GOT3 (cell line): ENCODE results near the gene MLX.
"Not testable (repeated sequence)": the region's sequence is repeated elsewhere in the genome, so short reads cannot be mapped to it uniquely, and the experiment has no call there.

Source experiments
- DNase-seq: peaks from one replicate; lab custom pipeline; 2025; ENCODE audit warnings: mixed read lengths; lab: John Stamatoyannopoulos, UW

MLX gene

GRCh38 chr17:42579794-42580551 lies 13.1 kb downstream of the MLX start:
- DNase-seq = no peak

- no peak for DNase-seq
These were observed 14.9 kb downstream of the MLX start for GRCh38 chr17:42581744-42582270.

DNA sequence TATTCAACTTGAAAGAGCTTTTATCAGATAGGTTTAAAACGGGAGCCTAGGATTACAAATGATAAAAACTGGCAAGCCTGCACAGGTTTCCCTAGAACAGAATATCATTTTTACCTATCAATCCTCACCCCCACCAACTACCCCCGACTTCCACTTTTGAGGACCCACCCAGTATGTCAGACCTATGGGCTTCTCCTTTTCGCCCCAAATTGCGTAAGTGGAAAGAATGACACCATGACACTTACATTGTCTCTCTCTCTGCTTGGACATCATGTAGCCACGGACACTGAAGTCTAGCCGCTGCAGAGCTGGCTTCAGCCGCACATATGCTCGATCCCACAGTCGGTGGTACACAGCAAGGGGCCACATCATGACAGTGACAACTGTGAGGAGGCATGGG lies 18.0 kb downstream of the MLX start:
- no peak for DNase-seq

- no peak for DNase-seq
These were observed 18.5 kb downstream of the MLX start for GRCh38 chr17:42585353-42585752.

GRCh38 chr17:42586514-42587230 lies 19.8 kb downstream of the MLX start:
- DNase-seq = no peak

GRCh38 chr17:42590886-42591285 lies 24.0 kb downstream of the MLX start:
- DNase-seq = no peak

GRCh38 chr17:42591411-42591810 lies 24.5 kb downstream of the MLX start:
- no peak for DNase-seq

DNA sequence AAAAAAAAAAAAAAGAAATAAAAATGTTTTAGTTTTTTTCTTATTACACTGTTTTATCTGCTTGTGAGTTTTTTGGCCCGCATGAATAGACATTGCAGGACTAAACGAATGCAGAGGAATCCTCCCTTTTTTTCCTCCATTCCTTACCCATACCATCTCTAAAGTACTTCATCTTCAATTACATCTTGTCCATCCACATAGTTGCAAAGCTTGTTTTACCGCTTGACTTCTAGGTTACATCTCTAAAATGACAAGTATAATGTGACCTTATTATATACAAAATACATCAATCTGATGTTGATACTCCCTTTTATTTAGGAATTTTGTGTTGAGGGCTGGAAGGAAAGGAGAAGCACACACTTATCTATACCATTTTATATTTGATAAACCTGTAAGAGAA lies 29.5 kb downstream of the MLX start:
- no peak for DNase-seq

- no peak for DNase-seq
These were observed 32.0 kb downstream of the MLX start for GRCh38 chr17:42598905-42599304.

DNA sequence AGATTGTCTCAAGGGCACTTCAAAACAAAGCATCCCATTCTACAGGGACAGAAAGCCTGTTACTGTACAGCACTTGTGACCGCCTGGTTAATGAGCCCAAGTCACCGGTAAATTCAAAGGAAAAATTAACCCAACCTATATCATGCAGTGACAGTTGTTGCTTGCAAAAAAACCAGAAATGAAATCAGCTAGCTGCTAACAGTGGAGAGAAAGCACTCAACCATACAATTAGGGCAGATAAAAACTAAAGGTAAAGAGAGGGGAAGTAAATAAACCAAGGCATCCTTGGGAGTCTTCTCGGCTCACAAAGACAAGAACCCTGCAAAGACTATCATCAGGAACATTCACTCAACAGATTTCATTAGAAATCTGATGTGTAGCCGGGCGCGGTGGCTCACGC lies 36.4 kb downstream of the MLX start:
- no peak for DNase-seq

- DNase-seq = no peak
These were observed 40.9 kb downstream of the MLX start for GRCh38 chr17:42607769-42608168.

DNA sequence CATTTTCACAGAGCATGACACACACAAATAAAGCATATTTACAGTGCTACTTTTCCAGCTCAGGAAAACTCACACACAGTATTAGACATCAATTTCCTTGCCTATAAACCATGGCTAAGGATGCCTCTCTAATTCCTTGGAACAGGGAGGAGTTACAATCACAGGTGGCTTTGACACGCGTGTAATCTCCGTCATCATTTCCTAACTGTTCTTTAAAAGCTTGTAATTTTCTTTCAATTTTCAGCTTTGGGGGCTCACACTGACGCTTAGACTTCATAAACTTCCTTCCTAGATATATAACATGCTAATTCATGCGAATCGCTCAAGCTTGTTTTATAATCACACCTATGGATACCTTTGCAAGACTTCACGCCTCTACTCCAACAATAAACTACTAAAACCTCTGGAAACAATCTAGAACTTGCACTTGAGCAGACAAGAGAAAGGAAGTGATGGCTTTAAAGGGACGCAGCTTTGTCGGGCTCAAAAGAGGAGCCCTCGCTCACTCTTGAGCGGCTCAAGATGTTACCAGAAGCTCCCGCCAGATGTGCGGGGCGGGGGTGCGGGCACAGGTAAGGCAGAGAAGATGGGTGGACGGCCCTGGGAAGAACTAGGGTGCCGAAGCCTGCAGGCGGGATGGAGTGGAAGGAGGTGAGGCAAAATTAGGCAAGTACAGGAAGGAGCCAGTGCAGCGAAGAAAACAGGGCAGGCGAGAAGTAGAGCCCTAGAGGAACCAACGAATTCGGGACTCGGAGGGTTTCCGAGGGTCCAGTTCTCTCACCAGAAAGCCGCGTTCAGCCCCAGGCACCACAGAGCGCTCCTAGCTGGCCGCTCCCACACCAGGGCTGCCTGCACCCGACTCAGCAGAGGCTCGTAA lies 41.6 kb downstream of the MLX start:
- DNase-seq = no peak

- DNase-seq = peak; percentile 97
These were observed 42.4 kb downstream of the MLX start, which contains the start of the genes RETREG3 and TUBG1 for GRCh38 chr17:42609182-42609813. TSS of gene RETREG3 (minus strand) at chr17:42609374. CDS start at chr17:42609324, 50 bp downstream. TSS of gene TUBG1 (plus strand) at chr17:42609683. CDS start at chr17:42609738, 55 bp downstream.

- DNase-seq = not testable (repeated sequence)
These were observed 43.2 kb downstream of the MLX start for GRCh38 chr17:42609814-42610801.

GRCh38 chr17:42612013-42612412 lies 45.1 kb downstream of the MLX start:
- no peak for DNase-seq

- DNase-seq = no peak
These were observed 46.9 kb downstream of the MLX start for GRCh38 chr17:42613699-42614295.

- no peak for DNase-seq
These were observed 51.1 kb downstream of the MLX start for GRCh38 chr17:42617956-42618431.

- DNase-seq = no peak
These were observed 51.7 kb downstream of the MLX start for GRCh38 chr17:42618442-42619150.

- DNase-seq = not testable (repeated sequence)
These were observed 55.1 kb downstream of the MLX start for GRCh38 chr17:42621987-42622386.
